KG1 (cell line): ENCODE measurements around the gene PRKCZ.

Experiments used
- DNase-seq: peaks from one replicate; lab custom pipeline; 2025; lab: John Stamatoyannopoulos, UW

The PRKCZ gene

GRCh38 chr1:2194898-2195673 lies 144.9 kb downstream of the PRKCZ start:
- DNase-seq: peak; percentile 72

- no peak for DNase-seq
Observed at GRCh38 chr1:2195785-2196184, 145.6 kb downstream of the PRKCZ start.

GRCh38 chr1:2196901-2197638 lies 146.9 kb downstream of the PRKCZ start:
- DNase-seq: no peak

- DNase-seq: no peak
Observed at GRCh38 chr1:2197707-2198165, 147.5 kb downstream of the PRKCZ start.

- DNase-seq: no peak
Observed at GRCh38 chr1:2198571-2198970, 148.4 kb downstream of the PRKCZ start.

- DNase-seq: no peak
Observed at GRCh38 chr1:2199042-2199810, 149.0 kb downstream of the PRKCZ start.

GRCh38 chr1:2200308-2200943 lies 150.2 kb downstream of the PRKCZ start:
- DNase-seq: no peak

- no peak for DNase-seq
Observed at GRCh38 chr1:2201062-2201461, 150.9 kb downstream of the PRKCZ start.

GRCh38 chr1:2202008-2202575 lies 151.9 kb downstream of the PRKCZ start:
- no peak for DNase-seq

- DNase-seq: no peak
Observed at GRCh38 chr1:2202843-2203601, 152.8 kb downstream of the PRKCZ start.

GRCh38 chr1:2203671-2204414 lies 153.6 kb downstream of the PRKCZ start:
- DNase-seq: no peak

GRCh38 chr1:2204415-2205190 lies 154.4 kb downstream of the PRKCZ start:
- no peak for DNase-seq

- DNase-seq: no peak
Observed at GRCh38 chr1:2205191-2205952, 155.2 kb downstream of the PRKCZ start.

GRCh38 chr1:2206813-2207487 lies 156.7 kb downstream of the PRKCZ start:
- DNase-seq: no peak

GRCh38 chr1:2208309-2209239 lies 158.4 kb downstream of the PRKCZ start:
- DNase-seq: no peak

- DNase-seq: no peak
Observed at GRCh38 chr1:2209400-2210083, 159.3 kb downstream of the PRKCZ start.
